SK-N-SH (cell line): ENCODE measurements around the gene GSTO1.

ENCODE experiments used
- CHD2 ChIP-seq: fragments of 150-350 bp; IDR thresholded peaks from 2 replicates; pipeline ENCODE4 v1.6.1; 2018; ENCODE audit warnings: low read length; ENCODE audit not compliant: partially characterized antibody
- CTCF ChIP-seq: fragments of 200-600 bp; sonication (generic); IDR thresholded peaks from 2 replicates; pipeline ENCODE4 v1.6.1; 2017; ENCODE audit warnings: antibody characterized with exemption, mild to moderate bottlenecking, moderate library complexity
- GATA2 ChIP-seq: sonication (generic); formaldehyde crosslinking; IDR thresholded peaks from 2 replicates; pipeline ENCODE4 v1.5.0; 2020; ENCODE audit warnings: mild to moderate bottlenecking, missing genetic modification reagents
- MXI1 ChIP-seq: IDR thresholded peaks from 2 replicates; pipeline ENCODE4 v1.6.1; 2012; ENCODE audit warnings: mild to moderate bottlenecking, low read depth, low read length, improper control_type of control experiment
- POLR2AphosphoS5 ChIP-seq: IDR thresholded peaks from 2 replicates; pipeline ENCODE4 v1.6.1; 2012; ENCODE audit warnings: low read depth, low read length
- RCOR1 ChIP-seq: fragments of 150-350 bp; IDR thresholded peaks from 2 replicates; pipeline ENCODE4 v1.6.1; 2017; ENCODE audit warnings: antibody characterized with exemption, low read length
- REST ChIP-seq: IDR thresholded peaks from 2 replicates; pipeline ENCODE4 v1.6.1; 2012; ENCODE audit warnings: mild to moderate bottlenecking, low read depth, low read length, moderate library complexity

GRCh38 chr10:104293781-104294321 lies 39.2 kb downstream of the GSTO1 start:
- TF ChIP-seq CTCF (no peak), GATA2 (no peak), MXI1 (no peak), POLR2AphosphoS5 (no peak), RCOR1 (no peak), REST (no peak), CHD2 (no peak)
